ENCODE measurements around the gene ANXA7.
"Not testable (repeated sequence)": the region's sequence is repeated elsewhere in the genome, so short reads cannot be mapped to it uniquely, and the experiment has no call there.

ANXA7 gene

GRCh38 chr10:73407495-73407894 lies 6.4 kb downstream of the ANXA7 start:
- DNase-seq: no peak

- no peak for DNase-seq
These were observed 7.0 kb downstream of the ANXA7 start for GRCh38 chr10:73406846-73407245.

GRCh38 chr10:73405556-73405955 lies 8.3 kb downstream of the ANXA7 start:
- DNase-seq: no peak

GRCh38 chr10:73404690-73405089 lies 9.2 kb downstream of the ANXA7 start:
- no peak for DNase-seq

GRCh38 chr10:73401636-73402035 lies 12.2 kb downstream of the ANXA7 start:
- DNase-seq: no peak

- DNase-seq: no peak
These were observed 14.8 kb downstream of the ANXA7 start for GRCh38 chr10:73399063-73399462.

- DNase-seq: no peak
These were observed 15.8 kb downstream of the ANXA7 start for GRCh38 chr10:73398024-73398423.

GRCh38 chr10:73394325-73394724 lies 19.5 kb downstream of the ANXA7 start:
- not testable (repeated sequence) for DNase-seq

GRCh38 chr10:73388228-73388627 lies 25.6 kb downstream of the ANXA7 start:
- no peak for DNase-seq

GRCh38 chr10:73386583-73386982 lies 27.3 kb downstream of the ANXA7 start:
- DNase-seq: no peak

- DNase-seq: no peak
These were observed 34.7 kb downstream of the ANXA7 start for GRCh38 chr10:73379064-73379748.

GRCh38 chr10:73376679-73377078 lies 37.2 kb downstream of the ANXA7 start:
- DNase-seq: no peak

- no peak for DNase-seq
These were observed 45.6 kb downstream of the ANXA7 start for GRCh38 chr10:73368238-73368637.

- DNase-seq: no peak
These were observed 47.2 kb downstream of the ANXA7 start for GRCh38 chr10:73366381-73367298.

GRCh38 chr10:73364964-73365363 lies 48.9 kb downstream of the ANXA7 start:
- no peak for DNase-seq

- no peak for DNase-seq
These were observed 54.4 kb downstream of the ANXA7 start for GRCh38 chr10:73359492-73359891.

- peak; percentile 85 to 92 for DNase-seq
These were observed 55.3 kb downstream of the ANXA7 start, which contains the start of gene CFAP70 for GRCh38 chr10:73358331-73359279. TSS of gene CFAP70 (minus strand) at chr10:73358864. CDS start at chr10:73354796, 4,068 bp downstream.

- DNase-seq: no peak
These were observed 56.0 kb downstream of the ANXA7 start for GRCh38 chr10:73357821-73358220.

- DNase-seq: no peak
These were observed 56.7 kb downstream of the ANXA7 start for GRCh38 chr10:73357166-73357565.

- no peak for DNase-seq
These were observed 69.6 kb downstream of the ANXA7 start for GRCh38 chr10:73344269-73344668.

GRCh38 chr10:73340121-73340520 lies 73.7 kb downstream of the ANXA7 start:
- no peak for DNase-seq

- DNase-seq: no peak
These were observed 74.4 kb downstream of the ANXA7 start for GRCh38 chr10:73339436-73339835.
